Natural killer cell treated with Interleukin-12 subunit alpha and Interleukin-12 subunit beta and Interleukin-15 and Interleukin-18, amount 100 ng/mL, for 72 hours (primary cell): ENCODE data around the gene ZRANB3. TPM values are rescaled to one million over a fixed set of nuclear protein-coding genes. Genes with fewer than 3 reads are reported as not detected.
"Not testable (repeated sequence)": the region's sequence is repeated elsewhere in the genome, so short reads cannot be mapped to it uniquely, and the experiment has no call there.

Experiments used
- ATAC-seq, 2 donors: fragments of 150-1000 bp; cut with Tn5 transposase in 1 of 2; sonication (Bioruptor Pico), chemical (Tn5 transposase) in 1 of 2; 2 replicates each; pipeline ENCODE4 v1.10.0; 2021
- DNase-seq: peaks from one replicate; pipeline ENCODE4 v3.0.0; 2022; ENCODE audit warnings: low spot score
- H3K27ac Mint-ChIP-seq, 2 donors: 1 replicate in 1 of 2; 2 replicates in 1 of 2; pipeline ENCODE4 v1.8.0; 2022; ENCODE audit warnings: mixed read lengths in 2 of 2, mild to moderate bottlenecking in 1 of 2, moderate library complexity in 1 of 2
- H3K27me3 Mint-ChIP-seq, 2 donors: 1 replicate in 1 of 2; 2 replicates in 1 of 2; pipeline ENCODE4 v1.8.0; 2022; ENCODE audit warnings: mixed read lengths in 2 of 2
- H3K36me3 Mint-ChIP-seq: one replicate; pipeline ENCODE4 v1.8.0; 2022; ENCODE audit warnings: mixed read lengths
- H3K4me1 Mint-ChIP-seq, 2 donors: 1 replicate in 1 of 2; 2 replicates in 1 of 2; pipeline ENCODE4 v1.8.0; 2022; ENCODE audit warnings: low read depth in 2 of 2, mixed read lengths in 2 of 2, mild to moderate bottlenecking in 1 of 2
- H3K4me3 Mint-ChIP-seq: one replicate; pipeline ENCODE4 v1.8.0; 2022; ENCODE audit warnings: mixed read lengths
- H3K9me3 Mint-ChIP-seq: 2 replicates; pipeline ENCODE4 v1.8.0; 2022; ENCODE audit warnings: mixed read lengths
- total RNA-seq, 2 donors: library from RNA; stranded (reverse); gene quantifications; one replicate each; pipeline ENCODE4 v1.2.3, GENCODE V29; 2022

Gene ZRANB3
- total RNA-seq, 2 donors from 2014 or later = 7.0 to 13.8 TPM

GRCh38 chr2:135528006-135528405 is 3.0 kb downstream of the ZRANB3 start:
- Mint-ChIP-seq H3K36me3 (no peaks in the 10 kb centered on the region), H3K27me3 (no peaks in the 10 kb centered on the region), H3K27ac (no peak overlapping the region), H3K4me3 (no peak overlapping the region), H3K4me1 (peaks cover 3 to 4% of the 10 kb centered on the region in 2 donors), H3K9me3 (no peaks in the 10 kb centered on the region)
- DNase-seq = no peak
- no peak for ATAC-seq

DNA sequence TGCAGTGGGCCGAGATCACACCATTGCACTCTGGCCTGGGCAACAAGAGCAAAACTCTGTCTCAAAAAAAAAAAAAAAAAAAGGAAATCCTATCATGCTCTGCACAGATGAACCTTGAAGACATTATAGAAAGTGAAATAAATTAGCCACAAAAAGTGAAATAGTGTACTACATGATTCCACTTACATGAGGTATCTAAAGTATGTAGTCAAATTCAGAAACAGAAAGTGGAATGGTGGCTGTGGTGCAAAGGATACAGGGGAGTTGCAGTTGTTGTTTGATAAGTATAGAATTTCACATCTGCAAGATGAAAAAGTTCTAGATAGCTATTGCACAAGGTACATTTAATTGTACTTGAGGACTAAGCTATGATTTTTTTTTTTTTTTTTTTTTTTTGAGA is 5.2 kb downstream of the ZRANB3 start:
- Mint-ChIP-seq H3K36me3 (no peaks in the 10 kb centered on the region), H3K9me3 (no peaks in the 10 kb centered on the region), H3K4me1 (peaks cover 0 to 4% of the 10 kb centered on the region in 2 donors), H3K27ac (no peak overlapping the region), H3K27me3 (no peaks in the 10 kb centered on the region), H3K4me3 (no peak overlapping the region)
- DNase-seq = no peak
- ATAC-seq = no peak

DNA sequence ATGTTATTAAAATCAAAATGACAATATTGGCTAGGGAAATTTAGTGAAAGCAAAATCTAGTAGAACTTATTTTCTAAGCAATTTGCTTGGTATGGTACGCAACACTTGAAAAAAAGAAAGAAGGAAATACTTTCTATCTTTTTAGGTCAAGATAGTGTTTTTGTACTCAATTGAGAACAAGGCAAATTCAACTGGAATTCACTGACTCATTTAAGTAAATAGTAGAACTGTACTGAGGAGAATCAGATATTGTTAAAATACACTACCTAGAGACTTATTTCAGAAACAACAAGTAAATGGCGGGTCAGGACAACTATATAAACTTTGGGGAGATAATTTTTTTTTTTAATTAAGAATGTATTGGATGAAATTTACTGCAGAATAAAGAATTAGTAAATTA is 18.9 kb downstream of the ZRANB3 start:
- no peak for ATAC-seq
- H3K4me3 Mint-ChIP-seq = no peak overlapping the region
- no peaks in the 10 kb centered on the region for H3K27me3 Mint-ChIP-seq

GRCh38 chr2:135510577-135510976 is 20.4 kb downstream of the ZRANB3 start:
- Mint-ChIP-seq H3K36me3 (no peaks in the 10 kb centered on the region), H3K4me1 (peaks cover 8% of the 10 kb centered on the region in 2 donors), H3K4me3 (no peak overlapping the region), H3K9me3 (no peaks in the 10 kb centered on the region), H3K27ac (no peak overlapping the region), H3K27me3 (no peaks in the 10 kb centered on the region)
- DNase-seq (no peak), ATAC-seq (peak in 1 of 2 donors; percentile 17)

More for the DNA sequence above, 18.9 kb downstream of the ZRANB3 start:
- no peak for DNase-seq
- Mint-ChIP-seq H3K27ac (no peak overlapping the region), H3K9me3 (no peaks in the 10 kb centered on the region), H3K36me3 (no peaks in the 10 kb centered on the region), H3K4me1 (peaks cover 8% of the 10 kb centered on the region in 2 donors)

DNA sequence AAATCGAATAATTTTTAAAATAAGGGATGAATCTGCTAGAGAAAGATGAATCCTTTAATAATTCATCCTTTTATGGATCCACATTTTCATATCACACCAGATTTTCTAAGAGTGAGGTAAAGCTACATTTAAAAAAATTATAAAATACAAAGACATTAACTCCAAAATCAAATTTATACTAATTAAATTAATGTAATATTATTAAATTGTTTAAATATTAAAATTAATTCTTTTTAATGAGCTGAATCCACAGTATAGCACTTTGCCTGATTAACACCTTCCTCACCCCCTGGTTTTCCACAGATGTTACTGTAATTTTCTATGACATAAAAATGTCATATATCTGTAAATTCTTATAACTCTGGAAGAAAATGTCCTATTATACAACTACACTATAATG is 26.2 kb downstream of the ZRANB3 start:
- peaks cover 17% of the 10 kb centered on the region for H3K36me3 Mint-ChIP-seq
- H3K9me3 Mint-ChIP-seq = peaks cover under 1% of the 10 kb centered on the region
- no peak for ATAC-seq
- DNase-seq = no peak
- H3K4me3 Mint-ChIP-seq = no peak overlapping the region
- H3K4me1 Mint-ChIP-seq = no peaks in the 10 kb centered on the region
- H3K27me3 Mint-ChIP-seq = no peaks in the 10 kb centered on the region
- no peak overlapping the region for H3K27ac Mint-ChIP-seq

- not testable (repeated sequence) for ATAC-seq, H3K27me3 Mint-ChIP-seq, DNase-seq, H3K27ac Mint-ChIP-seq, H3K4me3 Mint-ChIP-seq, H3K4me1 Mint-ChIP-seq
- Mint-ChIP-seq H3K36me3 (peaks cover 43% of the 10 kb centered on the region), H3K9me3 (peaks cover 12% of the 10 kb centered on the region)
These were observed 32.4 kb downstream of the ZRANB3 start for GRCh38 chr2:135498588-135498987.

- H3K4me3 Mint-ChIP-seq = no peak overlapping the region
- peaks cover 0 to 3% of the 10 kb centered on the region in 2 donors for H3K4me1 Mint-ChIP-seq
- no peak for DNase-seq
- H3K27me3 Mint-ChIP-seq = no peaks in the 10 kb centered on the region
- peaks cover 27% of the 10 kb centered on the region for H3K36me3 Mint-ChIP-seq
- H3K27ac Mint-ChIP-seq = no peak overlapping the region
- peaks cover 16% of the 10 kb centered on the region for H3K9me3 Mint-ChIP-seq
- ATAC-seq = no peak
These were observed 36.1 kb downstream of the ZRANB3 start for GRCh38 chr2:135494917-135495316.

DNA sequence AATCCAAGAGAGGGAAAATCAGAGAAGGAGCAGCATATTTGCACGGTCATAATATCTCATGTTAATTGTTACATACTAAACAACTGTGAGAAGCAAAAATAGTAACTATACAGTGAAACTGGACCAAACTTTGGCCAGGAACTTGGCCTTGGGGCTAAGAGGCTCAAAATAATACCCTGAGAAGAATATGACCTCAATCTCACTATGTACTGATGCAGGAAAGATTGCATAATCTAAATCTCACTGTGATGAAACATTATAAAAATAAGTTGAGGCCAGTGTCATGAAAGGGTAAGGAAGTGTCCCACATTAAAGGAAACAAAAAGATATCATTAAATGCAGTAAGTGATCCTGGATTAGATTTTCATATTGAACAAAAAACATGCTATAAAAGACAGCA is 36.5 kb downstream of the ZRANB3 start:
- Mint-ChIP-seq H3K27ac (no peak overlapping the region), H3K9me3 (peaks cover 14% of the 10 kb centered on the region), H3K27me3 (no peaks in the 10 kb centered on the region), H3K4me3 (no peak overlapping the region), H3K36me3 (peaks cover 23% of the 10 kb centered on the region), H3K4me1 (peaks cover 0 to 3% of the 10 kb centered on the region in 2 donors)
- DNase-seq (no peak), ATAC-seq (no peak)

DNA sequence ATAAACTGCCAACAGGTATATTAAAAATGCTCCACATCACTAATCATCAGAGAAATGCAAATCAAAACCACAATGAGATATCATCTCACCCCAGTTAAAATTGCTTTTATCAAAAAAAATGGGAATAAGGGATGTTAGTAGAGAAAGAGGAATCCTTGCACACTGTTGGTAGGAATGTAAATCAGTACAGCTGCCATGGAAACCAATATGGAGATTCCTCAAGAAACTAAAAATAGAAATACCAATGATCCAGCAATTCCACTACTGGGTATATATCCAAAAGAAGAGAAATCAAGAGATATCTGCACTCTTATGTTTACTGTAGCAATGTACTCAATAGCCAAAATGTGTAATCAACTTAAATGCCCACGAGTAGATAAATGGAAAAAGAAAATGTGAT is 40.6 kb downstream of the ZRANB3 start:
- Mint-ChIP-seq H3K4me1 (peaks cover 0 to 5% of the 10 kb centered on the region in 2 donors), H3K4me3 (no peak overlapping the region), H3K36me3 (peaks cover 12% of the 10 kb centered on the region), H3K27ac (no peak overlapping the region), H3K9me3 (peaks cover 10% of the 10 kb centered on the region), H3K27me3 (no peaks in the 10 kb centered on the region)
- ATAC-seq (no peak), DNase-seq (no peak)

DNA sequence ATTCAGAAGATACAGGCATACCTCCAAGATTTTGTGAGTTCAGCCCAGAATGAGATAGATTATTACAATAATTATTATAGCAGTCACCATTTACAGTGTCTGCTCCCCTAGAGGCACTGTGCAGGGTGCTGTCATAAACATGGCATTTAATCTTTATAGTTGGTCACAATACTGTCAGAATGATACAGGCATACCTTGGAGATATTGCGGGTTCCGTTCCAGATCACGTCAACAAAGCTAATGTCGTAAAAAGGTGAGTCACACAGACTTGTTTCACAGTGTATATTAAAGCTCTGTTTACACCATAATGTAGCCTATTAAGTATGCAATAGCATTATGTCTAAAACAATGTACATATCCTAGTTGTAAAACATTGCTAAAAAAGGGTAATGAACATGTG is 45.6 kb downstream of the ZRANB3 start:
- Mint-ChIP-seq H3K9me3 (peaks cover 11% of the 10 kb centered on the region), H3K4me1 (peaks cover 0 to 2% of the 10 kb centered on the region in 2 donors)
- ATAC-seq = no peak

DNA sequence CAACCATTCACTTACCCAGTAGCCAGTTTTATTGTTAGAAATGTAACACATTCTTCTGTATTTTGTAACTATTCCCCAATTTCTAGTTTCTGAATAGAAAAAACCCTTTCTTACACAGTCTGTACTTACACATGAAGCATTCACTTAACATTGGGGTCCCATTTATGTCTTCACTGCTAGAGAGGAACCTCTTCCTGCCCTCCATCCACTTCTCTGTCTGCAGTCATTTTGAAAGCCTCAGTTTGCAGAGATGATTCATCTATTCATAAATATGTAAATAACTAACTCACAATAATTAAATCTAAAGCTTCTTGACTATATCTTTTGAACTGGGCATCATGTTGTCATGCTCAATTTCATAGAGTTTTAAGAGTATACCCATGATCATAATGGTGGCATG is 55.9 kb downstream of the ZRANB3 start:
- no peak for DNase-seq
- H3K4me1 Mint-ChIP-seq = no peaks in the 10 kb centered on the region
- no peak overlapping the region for H3K27ac Mint-ChIP-seq
- H3K9me3 Mint-ChIP-seq = no peaks in the 10 kb centered on the region
- H3K27me3 Mint-ChIP-seq = no peaks in the 10 kb centered on the region
- H3K4me3 Mint-ChIP-seq = no peak overlapping the region
- ATAC-seq = peak in 1 of 2 donors; percentile 62
- no peaks in the 10 kb centered on the region for H3K36me3 Mint-ChIP-seq

More for the DNA sequence above, 45.6 kb downstream of the ZRANB3 start:
- no peak overlapping the region for H3K27ac Mint-ChIP-seq
- H3K4me3 Mint-ChIP-seq = no peak overlapping the region
- H3K36me3 Mint-ChIP-seq = peaks cover 20% of the 10 kb centered on the region
- H3K27me3 Mint-ChIP-seq = no peaks in the 10 kb centered on the region
- no peak for DNase-seq

- DNase-seq (no peak), ATAC-seq (no peak)
- no peaks in the 10 kb centered on the region for H3K9me3 Mint-ChIP-seq
- no peak overlapping the region for H3K4me3 Mint-ChIP-seq
- no peaks in the 10 kb centered on the region for H3K27me3 Mint-ChIP-seq
- no peak overlapping the region for H3K27ac Mint-ChIP-seq
- H3K4me1 Mint-ChIP-seq = no peaks in the 10 kb centered on the region
- no peaks in the 10 kb centered on the region for H3K36me3 Mint-ChIP-seq
These were observed 57.5 kb downstream of the ZRANB3 start for GRCh38 chr2:135473567-135473966.

DNA sequence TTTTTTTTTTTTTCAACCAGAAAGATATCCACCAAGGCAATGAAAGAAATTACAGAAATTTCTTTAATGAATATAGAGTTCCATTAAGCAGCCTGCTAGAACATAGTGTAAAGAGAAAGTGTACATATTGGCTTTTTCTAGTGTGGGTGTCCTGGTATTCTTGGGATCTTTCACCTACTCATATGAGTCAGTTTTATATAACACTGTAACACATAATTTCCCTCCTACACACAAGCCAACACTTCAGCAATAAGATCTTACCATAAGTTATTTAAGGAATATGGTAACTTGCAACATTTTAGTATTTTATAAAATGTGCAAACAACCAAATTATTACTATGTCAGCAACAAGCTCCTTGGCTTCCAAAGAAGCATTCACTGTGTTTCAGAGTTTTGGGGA is 59.9 kb downstream of the ZRANB3 start:
- no peak overlapping the region for H3K4me3 Mint-ChIP-seq

DNA sequence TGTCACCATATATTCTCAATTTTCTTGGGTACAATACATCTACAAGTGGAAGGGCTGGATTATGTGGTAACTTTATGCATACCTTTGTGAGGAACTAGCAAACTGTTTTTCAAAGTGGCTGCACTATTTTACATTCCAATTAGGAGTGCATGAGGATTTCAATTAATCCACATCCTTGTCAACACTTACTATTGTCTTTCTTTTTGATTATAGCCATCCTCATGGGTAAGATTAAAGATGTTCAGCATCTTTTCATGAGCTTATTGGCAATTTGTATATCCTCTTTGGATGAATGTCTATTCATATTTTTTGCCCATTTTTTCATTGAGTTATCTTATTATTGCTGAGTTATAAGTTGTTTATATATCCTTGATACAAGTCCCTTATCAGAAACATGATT is 73.7 kb downstream of the ZRANB3 start:
- no peak for ATAC-seq
- Mint-ChIP-seq H3K27me3 (no peaks in the 10 kb centered on the region), H3K4me1 (no peaks in the 10 kb centered on the region), H3K4me3 (no peak overlapping the region), H3K9me3 (peaks cover 7% of the 10 kb centered on the region), H3K36me3 (peaks cover 15% of the 10 kb centered on the region), H3K27ac (no peak overlapping the region)
- DNase-seq = no peak

More for the DNA sequence above, 59.9 kb downstream of the ZRANB3 start:
- Mint-ChIP-seq H3K36me3 (no peaks in the 10 kb centered on the region), H3K27me3 (no peaks in the 10 kb centered on the region), H3K9me3 (no peaks in the 10 kb centered on the region), H3K4me1 (no peaks in the 10 kb centered on the region), H3K27ac (no peak overlapping the region)
- DNase-seq (no peak), ATAC-seq (no peak)

DNA sequence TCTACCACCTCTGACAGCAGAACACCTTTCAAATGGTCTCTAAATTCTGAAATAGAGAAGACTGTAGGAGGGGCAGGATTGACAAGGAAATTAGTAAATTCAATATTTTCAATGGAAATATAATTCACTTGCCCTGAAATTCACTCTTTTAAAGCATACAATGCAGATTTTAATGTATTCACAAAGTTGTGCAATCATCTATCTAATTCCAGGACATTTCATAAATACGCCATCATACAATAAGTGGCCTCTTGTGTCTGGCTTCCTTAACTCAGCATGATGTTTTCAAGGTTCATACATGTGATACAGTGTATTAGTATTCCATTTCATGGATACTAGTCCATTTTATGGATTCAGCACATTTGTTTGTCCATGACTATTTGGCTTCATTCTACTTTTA is 74.2 kb downstream of the ZRANB3 start:
- H3K36me3 Mint-ChIP-seq = peaks cover 18% of the 10 kb centered on the region
- no peak overlapping the region for H3K4me3 Mint-ChIP-seq
- no peaks in the 10 kb centered on the region for H3K27me3 Mint-ChIP-seq
- H3K4me1 Mint-ChIP-seq = no peaks in the 10 kb centered on the region
- peaks cover 10% of the 10 kb centered on the region for H3K9me3 Mint-ChIP-seq
- DNase-seq (no peak), ATAC-seq (no peak)
- H3K27ac Mint-ChIP-seq = no peak overlapping the region
